Heart left ventricle (tissue), 16 donors: Measurements from ENCODE around the gene SOBP. TPM values are rescaled to one million over a fixed set of nuclear protein-coding genes. Genes with fewer than 3 reads are reported as not detected.
A peak's percentile ranks its signal among the peaks of the same experiment; 100 is the strongest.

Experiments used
- ATAC-seq, 4 donors: fragments of 200-7000 bp; cut with Tn5 transposase; one replicate each; pipeline ENCODE4 v1.9.1; 2020 to 2022; ENCODE audit warnings: moderate library complexity in 4 of 4, mild to moderate bottlenecking in 3 of 4, moderate number of reproducible peaks in 1 of 4
- DNase-seq, 5 donors: peaks; one replicate each; pipeline ENCODE4 v3.0.0-alpha.2; 2020
- H3K27ac ChIP-seq, 12 donors: fragments of 200-600 bp; sonication (generic) in 4 of 12; one replicate each; pipeline versions ENCODE4 v1.5.0 to v1.8.0; 2016 to 2022; ENCODE audit warnings: mild to moderate bottlenecking in 2 of 12
- H3K27me3 ChIP-seq, 9 donors: fragments of 200-600 bp; sonication (generic) in 2 of 9; one replicate each; pipeline versions ENCODE4 v1.5.1 to v1.8.0; 2016 to 2022; ENCODE audit warnings: mild to moderate bottlenecking in 3 of 9
- H3K36me3 ChIP-seq, 9 donors: fragments of 200-600 bp; sonication (generic) in 2 of 9; one replicate each; pipeline versions ENCODE4 v1.5.0 to v1.8.0; 2018 to 2022; ENCODE audit warnings: mild to moderate bottlenecking in 2 of 9
- H3K4me1 ChIP-seq, 12 donors: fragments of 200-600 bp; sonication (generic) in 4 of 12; one replicate each; pipeline versions ENCODE4 v1.5.0 to v1.8.0; 2016 to 2022; ENCODE audit warnings: mild to moderate bottlenecking in 3 of 12
- H3K4me3 ChIP-seq, 12 donors: fragments of 200-600 bp; sonication (generic) in 4 of 12; one replicate each; pipeline versions ENCODE4 v1.5.0 to v1.8.0; 2017 to 2022; ENCODE audit warnings: mild to moderate bottlenecking in 9 of 12, moderate library complexity in 4 of 12
- H3K9me3 ChIP-seq, 12 donors: fragments of 200-600 bp; sonication (generic) in 4 of 12; one replicate each; pipeline versions ENCODE4 v1.5.0 to v1.8.0; 2016 to 2022; ENCODE audit warnings: mild to moderate bottlenecking in 1 of 12
- POLR2A ChIP-seq, 2 donors: fragments of 450-650 bp; IDR thresholded peaks; one replicate each; pipeline ENCODE4 v1.6.1; 2017; ENCODE audit warnings: antibody characterized with exemption in 2 of 2, mild to moderate bottlenecking in 2 of 2, moderate library complexity in 2 of 2
- WGBS, 4 donors: extraction: QIAGEN DNeasy Blood & Tissue Kit in 2 of 4; methylation state at CpG; one replicate each; pipeline versions ENCODE4 v1.1.5 to v1.1.7; 2013 to 2018; 5-methylcytosine and 5-hydroxymethylcytosine counted together
- intact Hi-C, 10 donors: fragments of 100-400 bp; cut with DNase I; formaldehyde crosslinking; loops; one replicate each; pipeline versions ENCODE4 v1.11.1 to v1.14.2; 2022
- polyA plus RNA-seq, 2 donors: library from polyadenylated mRNA; stranded (reverse); fragments of 200-250 nt; gene quantifications; one replicate each; pipeline ENCODE4 v1.2.3, GENCODE V29; 2013
- total RNA-seq, 9 donors: library from RNA; depleted of rRNA in 2 of 9; stranded (reverse); fragments of >200 nt in 2 of 9; fragmentation: NEBNext Ultra II Directional in 3 of 9; extraction: Animal tissue kit (Norgen Biotek cat#: 25700) in 3 of 9; gene quantifications; one replicate each; pipeline versions ENCODE4 v1.1.0 to v1.2.4, GENCODE V29; 2016 to 2023
- TF ChIP-seq, protein P1 (sequence below), 12 donors: fragments of 200-600 bp; sonication (generic) in 4 of 12; IDR thresholded peaks; one replicate each; pipeline versions ENCODE4 v1.5.0 to v1.8.0; 2018 to 2022; ENCODE audit warnings: antibody characterized with exemption in 12 of 12, mild to moderate bottlenecking in 5 of 12
- donor health status: ischemic (EF 13 %, LVEDD 7.1; RV severe dilation, severe dysfunction).
- donor health status: healthy with polysubstance abuse.
- donor health status: DM: no; HTN: yes; CAD: no.
- donor health status: DM: no; HTN: no; CAD: no.
- donor health status: ischemic (EF 25% LVEDD 6.9; RV normal size, moderate dysfunction).
- donor health status: ischemic (EF 25% LVEDD 5.7; RV mildly dilated, moderate dysfunction).
- donor health status: healthy.
- donor health status: DM: yes; HTN: yes; CAD: no.
- donor health status: ischemic (EF 35%, LVEDD 5.7; RV mildly dilated, moderate dysfunction).
- donor health status: nonischemic (EF 11% LVEDD 7.7; RV severe dilation, severe dysfunction).
- donor health status: DM: yes; HTN: yes; CAD: no.
- donor health status: PGD.
- donor health status: ischemic (EF 29% LVEDD 5.4; RV normal size, mild dysfunction).
- donor health status: nonischemic (EF 23%, LVEDD 6.1; RV moderate dilation, normal function).

Gene SOBP
- total and polyA plus RNA-seq, 11 donors: 10.6 to 24.9 (median 16.4) TPM

- Histone ChIP-seq H3K9me3 (no peaks in the 10 kb centered on the region), H3K4me1 (peaks cover 0 to 42% (median 15%) of the 10 kb centered on the region in 12 donors), H3K27ac (no peak overlapping the region), H3K27me3 (no peaks in the 10 kb centered on the region), H3K36me3 (peaks cover 0 to 3% (median 0%) of the 10 kb centered on the region in 9 donors), H3K4me3 (no peak overlapping the region)
- intact Hi-C loops: no loop called here
- no peak for ATAC-seq
- 76 to 84% (median 81%) methylated on average over 3 of the region's 3 CpGs for WGBS, 4 donors
- DNase-seq: no peak
- TF ChIP-seq, protein P1, sequence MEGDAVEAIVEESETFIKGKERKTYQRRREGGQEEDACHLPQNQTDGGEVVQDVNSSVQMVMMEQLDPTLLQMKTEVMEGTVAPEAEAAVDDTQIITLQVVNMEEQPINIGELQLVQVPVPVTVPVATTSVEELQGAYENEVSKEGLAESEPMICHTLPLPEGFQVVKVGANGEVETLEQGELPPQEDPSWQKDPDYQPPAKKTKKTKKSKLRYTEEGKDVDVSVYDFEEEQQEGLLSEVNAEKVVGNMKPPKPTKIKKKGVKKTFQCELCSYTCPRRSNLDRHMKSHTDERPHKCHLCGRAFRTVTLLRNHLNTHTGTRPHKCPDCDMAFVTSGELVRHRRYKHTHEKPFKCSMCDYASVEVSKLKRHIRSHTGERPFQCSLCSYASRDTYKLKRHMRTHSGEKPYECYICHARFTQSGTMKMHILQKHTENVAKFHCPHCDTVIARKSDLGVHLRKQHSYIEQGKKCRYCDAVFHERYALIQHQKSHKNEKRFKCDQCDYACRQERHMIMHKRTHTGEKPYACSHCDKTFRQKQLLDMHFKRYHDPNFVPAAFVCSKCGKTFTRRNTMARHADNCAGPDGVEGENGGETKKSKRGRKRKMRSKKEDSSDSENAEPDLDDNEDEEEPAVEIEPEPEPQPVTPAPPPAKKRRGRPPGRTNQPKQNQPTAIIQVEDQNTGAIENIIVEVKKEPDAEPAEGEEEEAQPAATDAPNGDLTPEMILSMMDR (IDR thresholded peaks at IDR 0.05): no peak
- no peak for TF ChIP-seq POLR2A (IDR thresholded peaks at IDR 0.05)
Observed at GRCh38 chr6:107624050-107624449, 134.1 kb downstream of the SOBP start.

DNA sequence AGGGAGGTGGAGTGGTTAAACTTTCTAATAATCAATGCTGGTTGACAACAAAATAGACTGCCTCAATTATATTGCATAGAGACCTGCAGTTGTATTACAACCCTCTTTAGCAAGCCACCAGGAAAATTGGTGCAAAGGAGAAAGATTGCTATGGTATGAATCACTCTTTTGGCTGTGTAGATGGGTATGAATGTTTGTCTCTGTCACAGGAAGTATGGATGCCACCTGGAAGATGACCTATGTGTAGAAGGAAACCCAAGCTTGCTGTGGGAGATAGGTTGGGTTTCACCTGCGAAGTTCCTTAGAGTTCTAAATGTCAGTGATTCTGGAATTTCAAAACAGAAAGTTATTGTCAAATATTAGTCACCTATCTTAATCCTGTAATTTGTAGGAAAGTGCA lies 134.6 kb downstream of the SOBP start:
- WGBS, 4 donors: 89 to 98% (median 94%) methylated on average over 1 of the region's 1 CpG
- ATAC-seq (no peak), DNase-seq (no peak)
- H3K4me3 ChIP-seq: no peak overlapping the region
- peaks cover 0 to 3% (median 0%) of the 10 kb centered on the region in 9 donors for H3K36me3 ChIP-seq
- peaks cover 0 to 46% (median 15%) of the 10 kb centered on the region in 12 donors for H3K4me1 ChIP-seq
- H3K27ac ChIP-seq: no peak overlapping the region
- no peaks in the 10 kb centered on the region for H3K9me3 ChIP-seq
- no peaks in the 10 kb centered on the region for H3K27me3 ChIP-seq
- intact Hi-C loops: no loop called here
- TF ChIP-seq, protein P1 (IDR thresholded peaks at IDR 0.05): no peak
- no peak for TF ChIP-seq POLR2A (IDR thresholded peaks at IDR 0.05)

DNA sequence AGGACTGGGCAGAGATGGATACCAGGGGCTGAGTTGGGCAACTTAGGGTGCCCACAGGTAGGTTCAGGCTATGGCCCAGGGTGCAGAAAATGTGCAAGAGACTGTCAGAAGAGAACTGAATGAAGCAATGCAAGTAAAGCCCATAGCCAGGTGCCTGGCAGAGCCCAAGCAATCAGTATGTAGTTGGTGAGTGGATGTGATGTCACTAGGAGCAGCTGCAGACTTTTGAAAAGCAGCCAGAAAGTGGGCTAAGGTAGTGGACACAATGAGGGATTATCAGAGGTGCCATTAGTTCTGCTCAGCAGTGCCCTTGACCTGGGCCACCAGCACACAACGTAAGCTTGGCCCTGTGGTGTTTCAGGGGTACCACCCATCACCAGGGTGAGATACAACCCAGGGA lies 135.3 kb downstream of the SOBP start:
- TF ChIP-seq, protein P1 (IDR thresholded peaks at IDR 0.05): no peak
- no peak for TF ChIP-seq POLR2A (IDR thresholded peaks at IDR 0.05)
- WGBS, 4 donors: 40 to 79% (median 76%) methylated on average over 1 of the region's 1 CpG
- Histone ChIP-seq H3K27me3 (no peaks in the 10 kb centered on the region), H3K36me3 (peaks cover 0 to 3% (median 0%) of the 10 kb centered on the region in 9 donors), H3K9me3 (no peaks in the 10 kb centered on the region), H3K27ac (no peak overlapping the region), H3K4me1 (peaks cover 0 to 45% (median 16%) of the 10 kb centered on the region in 12 donors), H3K4me3 (no peak overlapping the region)
- ATAC-seq (peak in 1 of 4 donors; percentile 47), DNase-seq (no peak)
- intact Hi-C loops: no loop called here

DNA sequence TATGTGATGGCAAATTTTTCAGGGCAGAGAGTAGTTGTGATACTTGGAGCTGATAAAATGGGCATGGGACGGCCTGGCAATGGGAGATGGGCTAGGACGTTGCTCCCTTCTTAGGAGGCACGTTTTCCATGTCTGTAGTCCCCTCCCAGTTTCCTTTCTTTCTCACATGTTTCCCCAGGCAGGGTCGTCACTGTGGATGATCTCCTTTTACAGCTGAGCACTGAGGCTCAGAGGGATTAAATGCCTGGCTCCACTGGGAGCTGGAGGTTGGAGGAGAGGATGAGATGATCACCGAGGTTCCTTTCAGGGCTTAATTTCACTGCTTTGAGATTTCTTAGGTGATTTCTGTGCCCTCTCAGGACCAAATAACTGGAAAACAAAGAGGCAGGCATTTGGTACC lies 136.7 kb downstream of the SOBP start:
- ATAC-seq: no peak
- Histone ChIP-seq H3K36me3 (peaks cover 0 to 3% (median 0%) of the 10 kb centered on the region in 9 donors), H3K9me3 (no peaks in the 10 kb centered on the region), H3K4me1 (peaks cover 0 to 33% (median 7%) of the 10 kb centered on the region in 12 donors), H3K27me3 (peaks cover 0 to 10% (median 0%) of the 10 kb centered on the region in 9 donors), H3K4me3 (no peak overlapping the region), H3K27ac (no peak overlapping the region)
- intact Hi-C loops: no loop called here
- no peak for DNase-seq
- TF ChIP-seq, protein P1 (IDR thresholded peaks at IDR 0.05): no peak
- TF ChIP-seq POLR2A (IDR thresholded peaks at IDR 0.05): no peak
- 72 to 83% (median 80%) methylated on average over 5 of the region's 5 CpGs for WGBS, 4 donors
